OCI-LY7 (cell line): Measurements from ENCODE around the gene ZNRF2. TPM values are rescaled to one million over a fixed set of nuclear protein-coding genes. Genes with fewer than 3 reads are reported as not detected.

Experiments
- BruUV-seq: library from RNA; stranded (reverse); fragments of 400-500 nt; replicated peaks from 2 replicates; lab custom pipeline; 2021; lab: Mats Ljungman, UMichigan
- CTCF ChIA-PET: fragments of 300-600 bp; sonication (Branson Sonifier 250); formaldehyde crosslinking; loops from one replicate; lab custom pipeline; 2022; ENCODE audit warnings: antibody characterized with exemption; ENCODE audit not compliant: unreplicated experiment; lab: Charles Lee
- POLR2A ChIA-PET: fragments of 300-600 bp; sonication (Branson Sonifier 250); formaldehyde crosslinking; loops from one replicate; lab custom pipeline; 2022; ENCODE audit warnings: antibody characterized with exemption; lab: Charles Lee
- DNase-seq: peaks from one replicate; pipeline ENCODE4 v3.0.0-alpha.2; 2015; ENCODE audit warnings: low spot score
- H2AFZ ChIP-seq: fragments of 200-600 bp; sonication (generic), shearing (Covaris generic); 2 replicates; pipeline ENCODE4 v1.6.1; 2014; ENCODE audit warnings: mild to moderate bottlenecking, antibody characterized with exemption, low read length, moderate library complexity
- H3K27ac ChIP-seq: fragments of 200-600 bp; sonication (generic); 2 replicates; pipeline ENCODE4 v1.5.1; 2014; ENCODE audit warnings: mixed run types, low read depth, mild to moderate bottlenecking, moderate library complexity, low read length, inconsistent platforms; ENCODE audit not compliant: poor library complexity, severe bottlenecking
- H3K36me3 ChIP-seq: fragments of 200-600 bp; sonication (generic); 2 replicates; pipeline ENCODE4 v1.6.1; 2014; ENCODE audit warnings: mild to moderate bottlenecking, antibody characterized with exemption, low read length, moderate library complexity, mixed read lengths; ENCODE audit not compliant: insufficient read depth
- H3K4me1 ChIP-seq: fragments of 200-600 bp; sonication (generic); 2 replicates; pipeline ENCODE4 v1.5.1; 2014; ENCODE audit warnings: mild to moderate bottlenecking, low read length; ENCODE audit not compliant: insufficient read depth, poor library complexity, severe bottlenecking
- H3K4me2 ChIP-seq: fragments of 200-600 bp; sonication (generic); 2 replicates; pipeline ENCODE4 v1.6.1; 2014; ENCODE audit warnings: mild to moderate bottlenecking, low read length
- H3K4me3 ChIP-seq: fragments of 200-600 bp; sonication (generic); 2 replicates; pipeline ENCODE4 v1.5.1; 2014; ENCODE audit warnings: mild to moderate bottlenecking, low read depth, low read length; ENCODE audit not compliant: poor library complexity, severe bottlenecking
- H3K79me2 ChIP-seq: fragments of 200-600 bp; sonication (generic); 2 replicates; pipeline ENCODE4 v1.6.1; 2016; ENCODE audit warnings: low read depth, mild to moderate bottlenecking, low read length, moderate library complexity, mixed read lengths; ENCODE audit not compliant: insufficient read depth
- H3K9me2 ChIP-seq: fragments of 200-600 bp; sonication (generic); 2 replicates; pipeline ENCODE4 v1.6.1; 2016; ENCODE audit warnings: mild to moderate bottlenecking, low read length, mixed read lengths; ENCODE audit not compliant: insufficient read depth
- H3K9me3 ChIP-seq: fragments of 200-600 bp; sonication (generic); 2 replicates; pipeline ENCODE4 v1.6.1; 2014; ENCODE audit warnings: mild to moderate bottlenecking, mixed run types, low read length, mixed read lengths
- H4K20me1 ChIP-seq: fragments of 200-600 bp; sonication (generic); 2 replicates; pipeline ENCODE4 v1.6.1; 2014; ENCODE audit warnings: mild to moderate bottlenecking, antibody characterized with exemption, low read length, moderate library complexity, mixed read lengths; ENCODE audit not compliant: insufficient read depth
- EZH2phosphoT487 ChIP-seq: fragments of 200-600 bp; sonication (generic); IDR thresholded peaks from 2 replicates; pipeline ENCODE4 v1.6.1; 2018; ENCODE audit warnings: low read depth, borderline replicate concordance, mild to moderate bottlenecking, mixed run types, antibody characterized with exemption, low read length, moderate library complexity, mixed read lengths
- intact Hi-C: fragments of 100-400 bp; cut with micrococcal nuclease; formaldehyde crosslinking; loops from one replicate; pipeline ENCODE4 v1.10.0; 2022; ENCODE audit not compliant: unreplicated experiment
- total RNA-seq, 2 experiments: library from RNA; depleted of rRNA in 1 of 2; stranded (reverse); fragments of >200 nt in 1 of 2; shearing (Covaris generic) in 1 of 2; gene quantifications; 2 replicates each; pipeline ENCODE4 v1.2.3, GENCODE V29; 2014 to 2022
- TF ChIP-seq, protein P1 (sequence below): fragments of 200-600 bp; sonication (generic); conservative IDR thresholded peaks from 2 replicates; pipeline ENCODE4 v1.5.1; 2014; ENCODE audit warnings: mild to moderate bottlenecking, antibody characterized with exemption, low read length, moderate library complexity, mixed read lengths

Gene ZNRF2
- total RNA-seq, 2 experiments from 2014 or later = 21.2 to 24.7 TPM

- no peak overlapping the region for H3K27ac ChIP-seq
- no peak overlapping the region for H3K4me2 ChIP-seq
- CTCF ChIA-PET = interaction anchor here (0.9 kb wide), 1 partner anchor 8 kb away, joined by 5 read pairs; no protein-coding TSS in a partner anchor
- no peaks in the 10 kb centered on the region for H4K20me1 ChIP-seq
- intact Hi-C loops = loop anchor here (5.0 kb wide), 1 partner anchor 44 kb away; no protein-coding TSS in a partner anchor
- peaks cover 37% of the 10 kb centered on the region for H3K4me1 ChIP-seq
- POLR2A ChIA-PET = interaction anchor here (0.6 to 1.6 kb wide), 5 partner anchors 8 to 26 kb away, joined by 3 to 6 read pairs (median 5); no protein-coding TSS in a partner anchor
- BruUV-seq = no TSS peak
- no peaks in the 10 kb centered on the region for H3K36me3 ChIP-seq
- no peaks in the 10 kb centered on the region for H3K79me2 ChIP-seq
- no peak overlapping the region for H2AFZ ChIP-seq
- H3K9me3 ChIP-seq = no peaks in the 10 kb centered on the region
- no peak for TF ChIP-seq EZH2phosphoT487
- TF ChIP-seq, protein P1, sequence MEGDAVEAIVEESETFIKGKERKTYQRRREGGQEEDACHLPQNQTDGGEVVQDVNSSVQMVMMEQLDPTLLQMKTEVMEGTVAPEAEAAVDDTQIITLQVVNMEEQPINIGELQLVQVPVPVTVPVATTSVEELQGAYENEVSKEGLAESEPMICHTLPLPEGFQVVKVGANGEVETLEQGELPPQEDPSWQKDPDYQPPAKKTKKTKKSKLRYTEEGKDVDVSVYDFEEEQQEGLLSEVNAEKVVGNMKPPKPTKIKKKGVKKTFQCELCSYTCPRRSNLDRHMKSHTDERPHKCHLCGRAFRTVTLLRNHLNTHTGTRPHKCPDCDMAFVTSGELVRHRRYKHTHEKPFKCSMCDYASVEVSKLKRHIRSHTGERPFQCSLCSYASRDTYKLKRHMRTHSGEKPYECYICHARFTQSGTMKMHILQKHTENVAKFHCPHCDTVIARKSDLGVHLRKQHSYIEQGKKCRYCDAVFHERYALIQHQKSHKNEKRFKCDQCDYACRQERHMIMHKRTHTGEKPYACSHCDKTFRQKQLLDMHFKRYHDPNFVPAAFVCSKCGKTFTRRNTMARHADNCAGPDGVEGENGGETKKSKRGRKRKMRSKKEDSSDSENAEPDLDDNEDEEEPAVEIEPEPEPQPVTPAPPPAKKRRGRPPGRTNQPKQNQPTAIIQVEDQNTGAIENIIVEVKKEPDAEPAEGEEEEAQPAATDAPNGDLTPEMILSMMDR = no peak
- no peak for DNase-seq
- no peaks in the 10 kb centered on the region for H3K9me2 ChIP-seq
- H3K4me3 ChIP-seq = no peak overlapping the region
Measured at GRCh38 chr7:30270921-30271320, 13.5 kb upstream of the ZNRF2 start.

DNA sequence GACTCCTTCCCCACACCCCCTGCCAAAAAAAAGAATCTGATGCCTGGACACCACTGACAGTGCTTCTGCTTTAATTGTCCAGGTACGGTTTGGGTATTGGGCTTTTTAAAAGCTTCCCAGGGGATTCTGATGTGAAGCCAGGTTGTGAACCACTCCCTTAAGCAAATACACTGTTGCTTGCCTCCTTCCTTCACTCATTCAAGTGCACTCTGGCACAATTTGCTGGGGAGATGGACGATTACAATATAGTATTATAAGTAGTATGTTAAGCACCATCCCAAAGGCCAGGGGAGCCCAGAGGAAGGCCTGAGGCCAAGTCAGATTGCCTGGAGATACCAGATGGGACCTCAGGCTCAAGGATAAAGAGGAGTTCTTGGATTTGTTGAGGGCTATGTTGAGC, 12.3 kb upstream of the ZNRF2 start:
- TF ChIP-seq EZH2phosphoT487 = no peak
- TF ChIP-seq, protein P1 = no peak
- ChIA-PET POLR2A (interaction anchor here (0.9 to 1.6 kb wide), 3 partner anchors 9 to 108 kb away, joined by 3 to 5 read pairs (median 3); no protein-coding TSS in a partner anchor), CTCF (interaction anchor here (0.6 kb wide), 1 partner anchor 95 kb away, joined by 3 read pairs; no protein-coding TSS in a partner anchor)
- Histone ChIP-seq H3K4me1 (peaks cover 40% of the 10 kb centered on the region), H3K79me2 (no peaks in the 10 kb centered on the region), H3K9me3 (no peaks in the 10 kb centered on the region; the same call in 1 of the 2 replicates), H4K20me1 (no peaks in the 10 kb centered on the region), H3K27ac (no peak overlapping the region), H3K36me3 (no peaks in the 10 kb centered on the region), H3K4me2 (no peak overlapping the region), H2AFZ (no peak overlapping the region), H3K9me2 (no peaks in the 10 kb centered on the region), H3K4me3 (no peak overlapping the region)
- intact Hi-C loops = loop anchor here (5.0 kb wide), 1 partner anchor 45 kb away; no protein-coding TSS in a partner anchor
- DNase-seq = no peak
- no TSS peak for BruUV-seq

DNA sequence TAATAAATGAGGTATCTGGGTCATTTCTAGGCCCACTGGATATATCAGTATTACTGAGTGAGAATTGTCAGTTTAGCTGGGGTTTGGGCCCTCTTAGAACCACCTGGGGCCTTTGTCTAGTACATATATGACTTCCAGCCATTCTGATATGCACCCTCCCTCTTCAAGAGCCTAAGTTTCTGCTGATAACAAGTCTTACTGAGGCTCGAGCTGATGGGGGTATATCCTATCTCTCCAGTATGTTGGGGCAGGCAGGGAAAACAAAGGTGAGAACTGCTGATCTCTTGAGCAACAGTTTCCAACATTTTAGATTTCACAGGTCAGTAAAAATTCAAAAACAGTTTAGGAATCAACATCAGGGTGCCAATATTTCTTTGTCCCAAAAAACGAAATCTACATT, 10.8 kb upstream of the ZNRF2 start:
- Histone ChIP-seq H2AFZ (peak overlapping the region; percentile 96; the same call in 1 of the 2 replicates), H3K4me2 (peak overlapping the region; percentile 80; the same call in 1 of the 2 replicates)

More for the DNA sequence above, 10.8 kb upstream of the ZNRF2 start:
- Histone ChIP-seq H3K9me2 (no peaks in the 10 kb centered on the region), H3K4me3 (no peak overlapping the region), H3K36me3 (no peaks in the 10 kb centered on the region), H3K27ac (peak overlapping the region; percentile 81), H3K9me3 (no peaks in the 10 kb centered on the region; the same call in 1 of the 2 replicates), H3K79me2 (no peaks in the 10 kb centered on the region), H4K20me1 (no peaks in the 10 kb centered on the region), H3K4me1 (peaks cover 48% of the 10 kb centered on the region)
- DNase-seq = no peak
- BruUV-seq = no TSS peak
- intact Hi-C loops = loop anchor here (5.0 kb wide), 1 partner anchor 46 kb away; no protein-coding TSS in a partner anchor
- ChIA-PET CTCF (no interaction called here), POLR2A (interaction anchor here (0.5 to 3.9 kb wide), 7 partner anchors 10 to 200 kb away, joined by 3 to 31 read pairs (median 4); partner anchors contain the start of gene ZNRF2)
- TF ChIP-seq, protein P1 = no peak
- TF ChIP-seq EZH2phosphoT487 = no peak
